HG02678 (cell line): ENCODE measurements around the gene KPNA3.
"Not testable (repeated sequence)": the region's sequence is repeated elsewhere in the genome, so short reads cannot be mapped to it uniquely, and the experiment has no call there.

ENCODE experiments used
- ATAC-seq: cut with Tn5 transposase; IDR thresholded peaks from one replicate; pipeline ENCODE4 v1.9.1; 2021; ENCODE audit warnings: mild to moderate bottlenecking, moderate library complexity; ENCODE audit not compliant: unreplicated experiment

Gene KPNA3

GRCh38 chr13:49754146-49754545 is 38.3 kb downstream of the KPNA3 start:
- ATAC-seq: no peak

- ATAC-seq: no peak
Observed at GRCh38 chr13:49749848-49750247, 42.6 kb downstream of the KPNA3 start.

- ATAC-seq: no peak
Observed at GRCh38 chr13:49746111-49746510, 46.4 kb downstream of the KPNA3 start.

GRCh38 chr13:49740870-49741269 is 51.6 kb downstream of the KPNA3 start:
- ATAC-seq: no peak

- ATAC-seq: no peak
Observed at GRCh38 chr13:49739498-49740187, 52.8 kb downstream of the KPNA3 start.

GRCh38 chr13:49733181-49733951 is 59.1 kb downstream of the KPNA3 start:
- no peak for ATAC-seq

GRCh38 chr13:49731766-49732165 is 60.7 kb downstream of the KPNA3 start:
- ATAC-seq: no peak

- ATAC-seq: no peak
Observed at GRCh38 chr13:49716615-49717014, 75.9 kb downstream of the KPNA3 start.

GRCh38 chr13:49714757-49715156 is 77.7 kb downstream of the KPNA3 start:
- ATAC-seq: no peak

GRCh38 chr13:49711218-49711863 is 81.1 kb downstream of the KPNA3 start:
- ATAC-seq: no peak

- not testable (repeated sequence) for ATAC-seq
Observed at GRCh38 chr13:49704264-49704663, 88.2 kb downstream of the KPNA3 start.

- ATAC-seq: no peak
Observed at GRCh38 chr13:49701491-49701890, 91.0 kb downstream of the KPNA3 start.

GRCh38 chr13:49697468-49697867 is 95.0 kb downstream of the KPNA3 start:
- ATAC-seq: no peak

GRCh38 chr13:49694446-49694845 is 98.0 kb downstream of the KPNA3 start:
- ATAC-seq: no peak

GRCh38 chr13:49693877-49694276 is 98.6 kb downstream of the KPNA3 start:
- no peak for ATAC-seq

GRCh38 chr13:49693191-49693733 is 99.2 kb downstream of the KPNA3 start:
- no peak for ATAC-seq

- peak; percentile 98 for ATAC-seq
Observed at GRCh38 chr13:49690995-49691784, 101.3 kb downstream of the KPNA3 start, which contains the start of gene EBPL. Gene EBPL (minus strand): TSS chr13:49691486. CDS start chr13:49691424, 62 bp downstream.

- peak; percentile 15 for ATAC-seq
Observed at GRCh38 chr13:49690133-49690994, 102.1 kb downstream of the KPNA3 start.

GRCh38 chr13:49683489-49683888 is 109.0 kb downstream of the KPNA3 start:
- ATAC-seq: no peak
